UCSD-AML1 (cell line): ENCODE results near the gene IPCEF1.

Experiments
- DNase-seq: peaks from one replicate; lab custom pipeline; 2025; ENCODE audit not compliant: unreplicated experiment; lab: John Stamatoyannopoulos, UW

IPCEF1 gene

DNA sequence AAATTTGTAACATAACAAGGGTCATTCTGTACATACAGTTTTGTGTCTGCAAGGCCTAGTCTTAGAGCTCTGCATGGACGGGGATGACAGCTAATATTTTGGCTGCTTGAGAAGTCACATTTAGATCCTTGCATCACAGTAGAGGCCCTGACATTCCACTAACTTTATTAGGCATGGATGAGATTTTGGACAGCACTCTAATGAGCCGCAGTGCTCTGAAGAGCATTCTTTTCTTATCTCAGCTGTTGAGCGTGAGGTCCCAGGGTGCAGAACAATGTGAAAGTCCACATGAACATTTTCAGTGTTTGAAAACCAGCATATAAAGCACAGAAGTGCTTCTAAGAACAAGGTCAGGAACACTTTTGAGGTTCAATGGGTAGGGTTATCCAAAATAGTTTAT lies 58.9 kb downstream of the IPCEF1 start:
- DNase-seq, result no peak

- DNase-seq, result no peak
These were observed 59.4 kb downstream of the IPCEF1 start for GRCh38 chr6:154297210-154297609.

DNA sequence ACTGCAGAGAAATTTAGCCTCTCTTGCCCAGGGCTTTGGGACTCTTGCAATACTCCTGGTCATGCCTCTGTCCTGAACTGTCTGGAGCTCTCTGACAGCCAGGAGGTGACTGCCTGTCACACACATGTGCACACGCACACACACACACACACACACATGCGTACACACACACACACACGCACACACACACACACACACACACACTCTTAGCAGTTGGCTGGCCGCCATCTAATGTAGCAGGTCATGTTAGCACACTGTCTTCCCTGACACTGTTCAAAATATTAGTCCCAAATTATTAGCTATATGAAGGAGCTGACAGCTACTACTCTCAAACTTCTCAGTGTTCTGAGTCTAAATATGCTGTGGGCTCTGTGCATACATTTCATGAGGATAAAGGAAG lies 60.9 kb downstream of the IPCEF1 start:
- DNase-seq, result no peak

GRCh38 chr6:154292855-154293519 lies 63.6 kb downstream of the IPCEF1 start:
- DNase-seq, result no peak

DNA sequence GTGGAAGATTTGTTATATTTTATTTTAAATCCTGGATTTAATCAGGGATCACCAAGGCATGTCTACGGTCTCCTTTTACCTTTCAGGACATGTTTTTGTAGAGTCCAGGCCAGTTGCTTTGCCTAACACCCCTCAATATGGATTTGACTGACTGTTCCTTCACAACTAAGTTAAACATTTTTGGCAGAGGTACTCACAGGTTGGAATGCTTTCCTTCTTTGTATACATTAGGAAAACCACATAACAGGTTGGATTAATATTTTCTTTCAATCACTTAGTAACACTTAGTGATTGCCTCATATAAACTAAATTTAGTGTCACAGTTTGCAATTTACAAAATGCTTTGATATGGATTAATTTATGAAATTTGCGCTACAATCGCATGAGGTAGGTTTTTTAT lies 64.5 kb downstream of the IPCEF1 start:
- no peak for DNase-seq

DNA sequence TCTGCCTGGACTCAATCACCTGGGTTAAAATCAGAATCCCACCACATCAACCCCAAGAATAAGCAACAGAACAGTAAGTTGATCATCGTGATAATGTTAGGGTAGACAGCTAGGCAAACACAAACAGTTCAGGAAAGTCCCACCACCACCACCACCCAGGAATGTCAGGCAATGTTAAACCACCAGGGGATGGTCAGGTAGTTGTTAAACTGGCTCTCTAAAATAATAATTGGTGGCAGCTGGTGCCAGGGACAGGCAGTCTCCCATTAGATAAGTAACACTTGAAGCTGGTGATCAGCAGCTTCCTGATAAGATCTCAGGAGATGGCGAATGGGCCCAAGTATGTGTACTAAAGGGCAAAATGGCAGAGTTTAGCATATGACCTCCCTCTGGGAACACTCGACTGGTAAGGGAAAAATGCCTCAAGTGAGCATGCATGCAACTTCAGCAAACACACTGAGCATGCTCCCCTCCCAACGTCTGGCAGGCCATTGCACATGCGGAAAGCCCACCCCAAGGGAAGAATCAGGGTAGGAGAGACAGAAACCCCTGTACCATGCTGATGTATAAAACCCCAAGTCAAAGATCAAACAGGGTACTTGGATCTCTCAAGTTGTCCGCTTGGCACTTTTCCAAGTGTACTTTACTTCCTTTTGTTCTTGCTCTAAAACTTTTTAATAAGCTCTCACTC lies 66.6 kb downstream of the IPCEF1 start:
- DNase-seq, result no peak

GRCh38 chr6:154285826-154286225 lies 70.8 kb downstream of the IPCEF1 start:
- no peak for DNase-seq

DNA sequence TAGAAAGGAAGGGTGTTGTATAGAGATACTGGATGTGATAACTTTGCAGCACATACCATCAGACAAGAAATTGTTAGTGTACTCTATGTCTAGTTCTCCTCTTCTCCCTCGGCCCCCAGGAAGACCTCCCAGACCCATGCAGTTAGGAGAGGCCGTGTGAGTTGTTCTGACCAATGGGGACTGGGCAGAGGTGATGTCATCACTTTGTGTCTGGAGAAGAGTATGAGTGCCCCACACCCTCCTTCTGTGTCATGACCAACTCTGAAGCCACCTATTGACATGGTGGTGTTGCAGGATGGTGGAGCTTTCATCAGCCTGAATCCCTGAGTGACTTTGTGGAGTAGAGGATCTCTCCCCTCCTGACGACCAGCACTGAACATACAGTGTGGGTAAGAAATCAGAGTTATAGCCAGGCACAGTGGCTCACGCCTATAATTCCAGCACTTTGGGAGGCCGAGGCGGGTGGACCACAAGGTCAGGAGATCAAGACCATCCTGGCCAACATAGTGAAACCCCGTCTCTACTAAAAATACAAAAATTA lies 72.2 kb downstream of the IPCEF1 start:
- DNase-seq, result no peak

GRCh38 chr6:154280521-154280920 lies 76.1 kb downstream of the IPCEF1 start:
- no peak for DNase-seq

DNA sequence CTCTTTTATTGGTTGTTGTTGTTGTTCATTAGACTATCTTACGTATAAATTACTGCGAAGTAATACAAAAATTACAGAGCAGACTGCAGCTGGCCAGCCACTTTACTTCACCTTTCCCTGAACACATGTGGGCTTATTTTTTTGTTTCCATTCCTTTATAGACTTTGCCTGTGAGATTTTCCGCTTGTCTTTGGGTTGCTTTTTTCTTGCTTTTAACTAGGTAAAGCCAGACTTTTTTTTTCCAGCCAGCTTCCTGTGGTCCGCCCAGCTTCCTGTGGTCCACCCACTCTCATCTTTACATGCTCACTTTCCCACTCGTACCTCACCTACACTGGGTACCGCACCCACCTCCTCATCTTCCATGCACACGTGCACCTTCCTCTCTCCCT lies 79.0 kb downstream of the IPCEF1 start:
- no peak for DNase-seq

GRCh38 chr6:154276810-154277628 lies 79.6 kb downstream of the IPCEF1 start:
- no peak for DNase-seq

- no peak for DNase-seq
These were observed 82.4 kb downstream of the IPCEF1 start for GRCh38 chr6:154274168-154274567.

DNA sequence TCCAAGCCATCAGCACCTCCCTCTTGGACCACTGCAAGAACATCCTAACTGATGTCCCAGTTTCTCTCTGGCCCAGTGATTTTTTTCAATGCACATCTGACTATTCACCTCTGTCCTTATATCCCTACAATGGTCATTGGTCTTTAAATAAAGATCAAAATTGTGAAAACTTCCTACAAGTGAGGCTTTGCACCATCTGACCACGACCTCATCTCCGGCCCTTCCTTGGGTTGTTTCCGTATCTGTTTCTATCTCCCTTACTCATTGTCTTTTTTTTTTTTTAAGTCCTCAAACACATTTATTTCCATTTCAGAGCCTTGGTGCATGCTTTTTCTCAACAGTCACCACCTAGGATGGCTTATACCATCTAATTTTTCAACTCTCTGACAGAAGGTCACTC lies 88.1 kb downstream of the IPCEF1 start:
- no peak for DNase-seq

- no peak for DNase-seq
These were observed 89.0 kb downstream of the IPCEF1 start for GRCh38 chr6:154267508-154268106.

GRCh38 chr6:154266560-154267099 lies 90.0 kb downstream of the IPCEF1 start:
- no peak for DNase-seq

GRCh38 chr6:154261688-154262397 lies 94.8 kb downstream of the IPCEF1 start:
- no peak for DNase-seq

DNA sequence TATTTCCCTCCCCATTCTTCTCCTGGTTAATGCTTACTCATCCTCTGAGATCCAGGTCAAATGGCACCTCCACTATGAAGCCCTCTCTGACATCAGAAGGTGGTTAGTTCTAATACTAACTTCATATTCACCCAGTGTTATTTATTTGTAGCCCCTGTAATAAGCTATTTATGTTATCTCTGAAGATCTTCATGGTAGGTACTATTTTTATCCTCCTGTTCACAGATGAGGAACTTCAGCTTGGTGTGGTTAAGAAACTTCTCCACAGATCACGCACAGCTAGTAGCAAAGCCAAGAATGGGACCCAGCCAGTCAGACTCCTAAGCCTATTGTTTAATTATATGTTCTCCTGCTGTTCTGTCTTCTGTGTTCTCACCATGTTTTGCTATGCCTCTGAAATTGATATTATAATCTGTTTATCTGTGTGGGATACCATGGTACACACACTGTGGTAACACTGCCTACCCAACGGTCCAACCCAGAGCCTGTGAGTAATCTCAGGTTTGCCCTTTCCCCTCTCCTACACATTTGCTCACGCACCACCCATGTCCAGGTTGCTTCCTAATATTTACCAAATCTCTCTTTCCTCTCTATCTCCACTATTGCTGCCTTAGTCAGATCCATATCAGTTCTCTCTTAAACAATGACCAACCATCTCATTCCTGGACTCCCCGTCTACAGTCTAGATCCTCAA lies 98.4 kb downstream of the IPCEF1 start:
- DNase-seq, result no peak

GRCh38 chr6:154257067-154257466 lies 99.5 kb downstream of the IPCEF1 start:
- peak; percentile 24 for DNase-seq

- DNase-seq, result no peak
These were observed 103.9 kb downstream of the IPCEF1 start for GRCh38 chr6:154252678-154253077.

DNA sequence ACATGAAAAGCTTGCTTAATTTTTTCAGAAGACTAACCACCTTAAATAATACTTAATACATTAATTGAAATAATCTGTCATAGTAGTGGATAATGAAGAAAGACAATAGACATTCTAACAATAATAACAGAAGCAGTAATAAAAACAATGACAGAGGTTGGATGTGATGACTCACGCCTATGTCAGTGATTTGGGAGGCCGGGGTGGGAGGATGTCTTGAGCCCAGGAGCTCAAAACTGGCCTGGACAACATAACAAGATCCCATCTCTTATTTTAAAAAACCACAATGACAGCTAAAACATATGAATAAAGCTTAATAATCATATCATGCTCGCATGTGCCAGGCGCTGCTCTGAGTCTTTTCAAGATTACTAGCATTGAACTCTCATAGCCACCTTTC lies 105.5 kb downstream of the IPCEF1 start:
- no peak for DNase-seq
